ENCODE results near the gene COL5A1.
A peak's percentile ranks its signal among the peaks of the same experiment; 100 is the strongest.
"Not testable (repeated sequence)": the region's sequence is repeated elsewhere in the genome, so short reads cannot be mapped to it uniquely, and the experiment has no call there.

Gene COL5A1

GRCh38 chr9:134679616-134680392 lies 38.2 kb downstream of the COL5A1 start:
- DNase-seq = no peak

DNA sequence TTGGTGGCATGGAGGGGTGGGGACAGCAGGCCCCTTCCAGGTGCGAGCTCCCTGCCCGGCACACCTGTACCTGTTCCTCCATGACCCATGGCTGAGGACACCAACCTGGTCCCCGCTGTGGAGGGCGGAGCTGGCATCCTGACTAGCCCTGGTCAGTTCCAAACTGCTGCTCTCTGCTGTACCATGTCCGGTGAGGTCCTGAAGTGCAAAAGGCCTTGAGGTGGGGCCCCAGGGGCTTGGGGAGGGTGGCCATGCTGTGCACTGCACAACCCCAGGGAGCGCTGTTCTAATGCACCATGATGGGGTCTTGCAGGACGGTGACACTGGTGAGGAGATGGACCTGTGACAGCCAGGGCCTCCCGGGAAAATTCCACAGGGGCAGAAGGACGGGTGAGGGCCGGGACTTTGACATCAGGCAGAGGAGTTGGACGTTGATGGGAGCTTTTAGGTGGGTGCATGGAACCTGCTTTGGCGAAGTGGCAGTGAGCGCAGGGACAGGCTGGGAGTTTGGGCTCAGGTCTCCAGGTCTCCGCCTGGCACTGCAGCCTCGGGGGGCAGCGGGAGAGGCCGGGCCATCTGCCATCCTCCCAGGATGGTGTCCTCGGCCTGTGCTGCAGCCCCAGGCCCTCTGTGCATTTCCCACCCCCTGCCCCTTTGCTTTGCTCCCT lies 38.9 kb downstream of the COL5A1 start:
- no peak for DNase-seq

GRCh38 chr9:134681061-134681661 lies 39.6 kb downstream of the COL5A1 start:
- DNase-seq = peak; percentile 41

DNA sequence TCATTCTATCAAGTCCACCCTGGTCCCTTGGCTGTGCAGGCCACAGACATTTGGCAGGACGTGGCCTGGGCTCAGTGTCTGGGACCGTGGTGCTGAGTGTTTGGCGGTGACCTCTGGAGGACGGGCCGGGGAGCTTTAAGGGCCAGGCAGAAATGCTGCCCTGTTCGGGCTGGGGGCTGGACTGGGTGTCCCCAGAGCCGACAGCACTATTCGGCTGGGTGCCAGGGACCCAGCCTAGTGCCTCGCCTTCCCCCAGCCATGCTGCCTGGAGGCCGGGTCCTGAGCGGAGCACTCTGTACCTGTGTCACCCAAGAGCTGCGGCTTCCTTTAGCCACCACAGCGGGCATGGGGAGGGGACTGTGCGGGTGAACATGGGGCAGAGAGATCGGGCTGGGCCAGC lies 40.4 kb downstream of the COL5A1 start:
- DNase-seq = no peak

GRCh38 chr9:134682651-134683364 lies 41.2 kb downstream of the COL5A1 start:
- no peak for DNase-seq

GRCh38 chr9:134683714-134684374 lies 42.2 kb downstream of the COL5A1 start:
- no peak for DNase-seq

DNA sequence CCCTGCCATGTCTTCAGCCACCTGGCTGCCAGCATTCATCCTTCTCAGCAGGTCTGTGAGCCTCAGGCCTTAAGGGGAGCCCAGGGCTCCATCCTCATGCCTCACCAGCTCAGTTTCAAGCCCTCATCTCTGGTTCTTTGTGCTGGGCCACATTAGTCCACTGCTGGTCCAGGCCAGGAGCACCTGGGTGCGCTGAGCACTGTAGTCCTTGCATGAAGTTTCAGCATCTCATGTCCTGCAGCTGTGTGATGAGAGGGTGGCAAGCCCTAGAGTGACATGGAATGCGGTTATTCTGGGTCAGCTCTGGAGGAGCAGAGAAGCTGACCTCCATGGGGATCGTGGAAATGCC lies 42.7 kb downstream of the COL5A1 start:
- no peak for DNase-seq

- DNase-seq = not testable (repeated sequence)
Measured at GRCh38 chr9:134684941-134685340, 43.3 kb downstream of the COL5A1 start.

- no peak for DNase-seq
Measured at GRCh38 chr9:134685784-134686183, 44.2 kb downstream of the COL5A1 start.

- no peak for DNase-seq
Measured at GRCh38 chr9:134686896-134687295, 45.3 kb downstream of the COL5A1 start.

- no peak for DNase-seq
Measured at GRCh38 chr9:134687556-134687955, 46.0 kb downstream of the COL5A1 start.

- no peak for DNase-seq
Measured at GRCh38 chr9:134688231-134688630, 46.6 kb downstream of the COL5A1 start.

- DNase-seq = no peak
Measured at GRCh38 chr9:134688661-134689320, 47.2 kb downstream of the COL5A1 start.

DNA sequence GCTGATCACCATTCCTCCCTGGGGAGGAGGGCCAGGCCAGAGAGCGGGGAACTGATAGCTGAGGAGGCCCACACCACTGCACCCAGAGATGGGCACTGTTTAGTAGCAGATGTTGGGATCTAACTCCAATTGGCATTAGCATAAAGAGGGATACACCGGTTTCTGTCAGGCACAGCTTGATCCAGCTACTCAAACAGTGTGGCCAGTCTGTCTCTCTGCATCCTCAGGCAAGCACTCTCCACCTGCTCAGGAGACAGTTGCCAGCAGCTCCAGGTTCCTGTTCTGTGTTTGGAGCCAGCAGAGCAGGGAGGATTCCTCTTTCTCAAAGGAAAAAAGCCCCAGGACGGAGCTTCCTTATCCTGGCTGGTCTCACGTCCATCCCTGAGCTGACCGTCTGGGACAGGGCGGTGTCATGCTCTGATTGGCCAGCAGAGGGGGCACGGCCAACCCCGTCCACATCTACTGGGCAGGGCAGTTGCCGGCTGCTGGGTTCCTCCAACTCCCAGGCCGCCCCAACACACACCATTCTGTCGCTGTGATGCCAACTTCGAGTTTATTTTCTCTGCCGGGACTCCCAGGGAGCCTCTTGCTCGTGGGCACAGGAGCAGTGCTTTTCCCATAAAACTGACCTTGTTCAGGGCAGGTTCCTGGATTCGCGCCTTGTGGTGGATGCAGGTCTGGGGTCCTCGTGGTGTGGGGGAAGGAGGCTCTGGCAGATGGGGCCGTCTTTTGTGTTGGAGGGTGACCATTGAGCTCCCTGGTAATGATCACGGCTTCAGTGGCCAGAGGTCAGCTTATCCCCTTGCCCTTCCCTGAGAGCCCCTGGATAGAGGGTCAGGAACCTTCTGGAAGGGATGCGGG lies 47.9 kb downstream of the COL5A1 start:
- DNase-seq = peak; percentile 28

- no peak for DNase-seq
Measured at GRCh38 chr9:134690301-134690751, 48.7 kb downstream of the COL5A1 start.

DNA sequence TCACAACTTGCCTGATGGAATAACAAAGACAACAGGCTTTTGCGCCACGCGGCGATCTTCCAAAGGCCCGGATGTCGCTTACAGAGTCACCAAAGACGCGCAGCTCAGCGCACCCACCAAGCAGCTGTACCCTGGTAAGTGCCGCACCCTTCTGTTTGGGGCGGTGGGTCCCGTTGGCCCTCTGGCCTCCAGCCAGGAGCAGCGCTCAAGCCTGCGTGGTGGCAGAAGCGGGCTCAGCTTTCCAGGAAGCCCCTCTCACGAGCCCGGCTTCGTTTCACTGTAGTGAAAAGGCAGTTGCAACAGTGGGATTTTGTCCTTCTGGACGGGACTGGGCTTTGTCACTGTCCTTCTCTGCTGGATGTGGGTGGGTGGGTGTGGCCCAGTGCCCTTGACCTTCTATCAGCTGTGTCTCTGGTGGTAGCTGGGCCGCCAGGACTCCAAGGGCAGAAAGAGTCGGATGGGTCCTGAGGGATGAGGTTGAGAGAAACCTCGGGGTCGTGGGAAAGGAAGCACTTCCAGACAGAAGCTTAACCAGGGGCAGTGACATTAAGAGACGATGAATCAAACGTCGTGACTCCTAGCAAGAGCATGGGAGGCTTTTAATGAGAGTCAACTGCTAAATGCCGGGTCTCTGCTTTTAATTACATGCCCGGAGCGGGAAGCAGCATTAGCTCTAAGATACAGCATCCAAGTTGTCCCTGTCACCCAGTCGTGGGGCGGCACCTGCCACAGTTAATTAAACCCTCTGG lies 49.5 kb downstream of the COL5A1 start:
- peak; percentile 43 for DNase-seq

- DNase-seq = no peak
Measured at GRCh38 chr9:134691695-134692572, 50.3 kb downstream of the COL5A1 start.

- no peak for DNase-seq
Measured at GRCh38 chr9:134692573-134692860, 50.9 kb downstream of the COL5A1 start.

DNA sequence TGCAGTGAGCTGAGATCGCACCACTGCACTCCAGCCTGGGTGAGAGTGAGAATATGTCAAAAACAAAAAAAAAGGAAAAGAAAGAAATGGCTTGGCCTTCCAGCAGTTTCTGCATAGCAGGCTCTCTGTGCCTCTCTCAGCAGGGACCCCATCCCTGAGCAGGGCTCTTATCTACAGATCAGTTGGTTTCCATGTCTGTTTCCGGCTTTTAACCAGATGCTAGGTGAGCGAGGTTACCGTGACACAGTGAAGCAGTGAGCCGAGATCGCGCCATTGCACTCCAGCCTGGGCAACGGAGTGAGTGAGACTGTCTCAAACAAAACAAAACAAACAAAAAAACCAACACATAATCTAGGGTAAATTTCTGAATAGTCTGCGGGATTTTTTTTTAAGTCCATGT lies 51.4 kb downstream of the COL5A1 start:
- no peak for DNase-seq
